ENCODE results near the gene SSUH2.
"Not testable (repeated sequence)": the region's sequence is repeated elsewhere in the genome, so short reads cannot be mapped to it uniquely, and the experiment has no call there.

The SSUH2 gene, protein sequence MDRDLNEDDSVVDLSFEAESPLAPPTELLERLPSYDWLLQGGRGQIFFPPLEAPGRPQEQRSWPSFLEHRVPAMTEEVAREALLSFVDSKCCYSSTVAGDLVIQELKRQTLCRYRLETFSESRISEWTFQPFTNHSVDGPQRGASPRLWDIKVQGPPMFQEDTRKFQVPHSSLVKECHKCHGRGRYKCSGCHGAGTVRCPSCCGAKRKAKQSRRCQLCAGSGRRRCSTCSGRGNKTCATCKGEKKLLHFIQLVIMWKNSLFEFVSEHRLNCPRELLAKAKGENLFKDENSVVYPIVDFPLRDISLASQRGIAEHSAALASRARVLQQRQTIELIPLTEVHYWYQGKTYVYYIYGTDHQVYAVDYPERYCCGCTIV

DNA sequence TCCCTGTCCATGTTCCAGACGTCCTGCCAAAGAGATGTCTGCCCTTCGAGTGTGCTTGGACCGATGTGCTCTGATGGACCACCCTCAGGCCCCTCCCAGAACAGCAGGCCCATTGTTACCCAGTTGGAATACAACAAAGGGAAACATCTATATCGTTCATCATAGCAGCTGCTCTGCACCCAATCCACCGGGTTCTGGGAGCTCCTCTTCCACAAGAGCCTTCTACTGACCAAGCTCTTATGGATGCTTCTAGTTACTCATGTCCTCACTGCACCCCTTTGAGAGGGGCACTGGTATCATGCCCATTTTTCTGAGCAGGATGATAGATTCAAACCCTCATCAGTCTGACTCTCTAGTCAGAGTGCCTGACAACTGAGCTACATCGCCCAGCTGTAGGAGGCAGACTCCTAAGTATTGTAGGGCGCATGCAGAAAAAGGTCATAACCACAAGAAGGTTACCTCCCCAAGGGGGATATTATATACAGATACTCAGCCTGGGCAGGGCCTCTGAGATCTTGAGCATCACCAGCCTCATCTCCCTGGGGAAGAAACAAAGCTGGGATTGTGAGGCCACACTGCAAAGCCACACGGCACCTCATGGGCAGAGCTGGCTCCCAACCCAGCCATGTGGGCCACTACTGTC lies at the start of gene SSUH2:
TSS of gene SSUH2 (minus strand) at position 51 of the 643 bp plus-strand sequence. CDS start at position 11, 40 bp downstream.
- Histone ChIP-seq H3K4me1 (ENCODE audit: control insufficient read depth, insufficient read depth, low read length) (no peaks in the 10 kb centered on the region), H3K27me3 (ENCODE audit: control insufficient read depth, insufficient read depth, low read length) (peaks cover 13% of the 10 kb centered on the region; the same call in 1 of the 2 replicates), H3K9me3 (ENCODE audit: control insufficient read depth, insufficient read depth, low read depth, low read length) (no peaks in the 10 kb centered on the region), H3K9ac (ENCODE audit: low read length) (no peak within 1 kb of the TSS), H3K4me3 (ENCODE audit: low read depth, low read length) (no peak within 1 kb of the TSS), H3K36me3 (ENCODE audit: control insufficient read depth, insufficient read depth, low read length) (no peaks in the 10 kb centered on the region), H3K27ac (ENCODE audit: low read depth, low read length) (no peak within 1 kb of the TSS)

DNA sequence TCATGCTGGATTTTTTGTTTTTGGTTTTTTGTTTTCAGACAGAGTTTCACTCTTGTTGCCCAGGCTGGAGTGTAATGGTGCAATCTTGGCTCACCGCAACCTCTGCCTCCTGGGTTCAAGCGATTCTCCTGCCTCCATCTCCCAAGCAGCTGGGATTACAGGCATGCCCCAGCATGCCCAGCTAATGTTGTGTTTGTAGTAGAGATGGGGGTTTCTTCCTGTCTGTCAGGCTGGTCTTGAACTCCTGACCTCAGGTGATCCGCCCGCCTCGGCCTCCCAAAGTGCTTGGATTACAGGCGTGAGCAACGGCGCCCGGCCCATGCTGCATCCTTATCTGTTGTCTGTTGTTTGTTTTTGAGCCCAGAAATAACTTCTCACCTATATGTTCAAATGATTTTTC lies 46.7 kb upstream of the SSUH2 start:
- H3K9ac ChIP-seq (ENCODE audit: low read length); H3K9me3 ChIP-seq (ENCODE audit: control insufficient read depth, insufficient read depth, low read depth, low read length); H3K27me3 ChIP-seq (ENCODE audit: control insufficient read depth, insufficient read depth, low read length); H3K36me3 ChIP-seq (ENCODE audit: control insufficient read depth, insufficient read depth, low read length); H3K4me3 ChIP-seq (ENCODE audit: low read depth, low read length); H3K27ac ChIP-seq (ENCODE audit: low read depth, low read length); H3K4me1 ChIP-seq (ENCODE audit: control insufficient read depth, insufficient read depth, low read length): not testable (repeated sequence)

- H3K27ac ChIP-seq (ENCODE audit: low read depth, low read length); H3K4me3 ChIP-seq (ENCODE audit: low read depth, low read length); H3K4me1 ChIP-seq (ENCODE audit: control insufficient read depth, insufficient read depth, low read length); H3K36me3 ChIP-seq (ENCODE audit: control insufficient read depth, insufficient read depth, low read length); H3K9ac ChIP-seq (ENCODE audit: low read length); H3K9me3 ChIP-seq (ENCODE audit: control insufficient read depth, insufficient read depth, low read depth, low read length): not testable (repeated sequence)
- peaks cover 15% of the 10 kb centered on the region for H3K27me3 ChIP-seq (ENCODE audit: control insufficient read depth, insufficient read depth, low read length)
Measured at GRCh38 chr3:8684992-8685391, 40.4 kb upstream of the SSUH2 start.

DNA sequence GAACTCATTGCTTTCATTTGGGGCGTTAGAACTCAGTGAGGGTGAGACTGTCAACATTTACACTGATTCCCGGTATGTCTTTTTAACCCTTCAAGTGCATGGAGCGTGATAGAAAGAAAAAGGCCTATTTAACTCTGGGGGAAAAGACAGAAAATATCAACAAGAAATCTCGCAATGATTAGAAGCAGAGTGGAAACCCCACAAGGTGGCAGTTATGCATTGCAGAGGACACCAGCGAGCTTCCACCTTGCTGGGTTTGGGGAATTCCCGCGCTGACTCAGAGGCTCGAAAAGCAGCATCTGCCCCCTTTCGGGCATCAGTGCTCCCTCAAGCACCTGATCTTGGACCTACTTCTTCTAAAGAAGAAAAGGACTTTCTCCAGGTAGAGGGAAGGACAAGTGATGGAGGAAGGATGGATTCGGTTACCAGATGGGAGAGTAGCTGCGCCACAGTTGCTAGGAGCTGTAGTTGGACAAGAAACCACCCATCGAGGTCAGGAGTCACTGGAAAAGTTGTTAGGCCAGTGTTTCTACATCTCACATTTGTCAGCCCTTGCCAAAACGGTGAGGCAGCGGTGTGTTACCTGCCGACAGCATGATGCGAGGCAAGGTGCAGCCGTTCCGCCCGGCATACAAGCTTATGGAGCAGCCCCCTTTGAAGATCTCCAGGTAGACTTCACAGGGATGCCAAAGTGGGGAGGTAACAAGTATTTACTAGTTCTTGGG lies 38.4 kb upstream of the SSUH2 start:
- peaks cover 33% of the 10 kb centered on the region for H3K27me3 ChIP-seq (ENCODE audit: control insufficient read depth, insufficient read depth, low read length)
- not testable (repeated sequence) for H3K4me1 ChIP-seq (ENCODE audit: control insufficient read depth, insufficient read depth, low read length); H3K4me3 ChIP-seq (ENCODE audit: low read depth, low read length); H3K27ac ChIP-seq (ENCODE audit: low read depth, low read length); H3K36me3 ChIP-seq (ENCODE audit: control insufficient read depth, insufficient read depth, low read length); H3K9me3 ChIP-seq (ENCODE audit: control insufficient read depth, insufficient read depth, low read depth, low read length); H3K9ac ChIP-seq (ENCODE audit: low read length)

- H3K4me1 ChIP-seq (ENCODE audit: control insufficient read depth, insufficient read depth, low read length); H3K4me3 ChIP-seq (ENCODE audit: low read depth, low read length); H3K36me3 ChIP-seq (ENCODE audit: control insufficient read depth, insufficient read depth, low read length); H3K9me3 ChIP-seq (ENCODE audit: control insufficient read depth, insufficient read depth, low read depth, low read length); H3K9ac ChIP-seq (ENCODE audit: low read length); H3K27ac ChIP-seq (ENCODE audit: low read depth, low read length): not testable (repeated sequence)
- peaks cover 37% of the 10 kb centered on the region for H3K27me3 ChIP-seq (ENCODE audit: control insufficient read depth, insufficient read depth, low read length)
Measured at GRCh38 chr3:8681881-8682538, 37.4 kb upstream of the SSUH2 start.

DNA sequence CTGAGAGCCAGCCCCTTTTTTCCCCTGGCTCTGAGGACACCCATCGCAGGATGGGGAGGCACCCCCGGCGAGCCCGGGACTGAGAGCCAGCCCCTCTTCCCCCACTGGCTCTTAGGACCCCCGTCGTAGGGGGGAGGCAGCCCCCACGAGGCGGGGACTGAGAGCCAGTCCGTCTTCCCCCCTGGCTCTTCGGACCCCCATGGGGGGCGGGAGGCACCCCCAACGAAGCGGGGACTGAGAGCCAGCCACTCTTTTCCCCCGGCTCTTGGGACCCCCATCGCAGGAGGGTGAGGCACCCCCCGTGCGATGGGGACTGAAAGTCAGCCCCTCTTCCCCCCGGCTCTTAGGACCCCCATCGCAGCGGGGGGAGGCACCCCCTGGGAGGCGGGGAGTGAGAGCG lies 36.8 kb upstream of the SSUH2 start:
- Histone ChIP-seq H3K27me3 (ENCODE audit: control insufficient read depth, insufficient read depth, low read length) (peaks cover 37% of the 10 kb centered on the region), H3K9ac (ENCODE audit: low read length) (no peak overlapping the region), H3K27ac (ENCODE audit: low read depth, low read length) (no peak overlapping the region)

GRCh38 chr3:8679817-8680553 lies 35.4 kb upstream of the SSUH2 start:
- Histone ChIP-seq H3K4me3 (ENCODE audit: low read depth, low read length) (peak overlapping the region; percentile 54), H3K27me3 (ENCODE audit: control insufficient read depth, insufficient read depth, low read length) (peaks cover 37% of the 10 kb centered on the region)
- not testable (repeated sequence) for H3K4me1 ChIP-seq (ENCODE audit: control insufficient read depth, insufficient read depth, low read length); H3K9ac ChIP-seq (ENCODE audit: low read length); H3K36me3 ChIP-seq (ENCODE audit: control insufficient read depth, insufficient read depth, low read length); H3K27ac ChIP-seq (ENCODE audit: low read depth, low read length); H3K9me3 ChIP-seq (ENCODE audit: control insufficient read depth, insufficient read depth, low read depth, low read length)

More for the DNA sequence above, 36.8 kb upstream of the SSUH2 start:
- Histone ChIP-seq H3K36me3 (ENCODE audit: control insufficient read depth, insufficient read depth, low read length) (no peaks in the 10 kb centered on the region), H3K4me1 (ENCODE audit: control insufficient read depth, insufficient read depth, low read length) (peaks cover 3% of the 10 kb centered on the region; the same call in 1 of the 2 replicates), H3K9me3 (ENCODE audit: control insufficient read depth, insufficient read depth, low read depth, low read length) (no peaks in the 10 kb centered on the region), H3K4me3 (ENCODE audit: low read depth, low read length) (no peak overlapping the region)

GRCh38 chr3:8678751-8679150 lies 34.2 kb upstream of the SSUH2 start:
- no peak overlapping the region for H3K27ac ChIP-seq (ENCODE audit: low read depth, low read length)
- peak overlapping the region; percentile 54; the same call in 1 of the 2 replicates for H3K4me3 ChIP-seq (ENCODE audit: low read depth, low read length)
- H3K9ac ChIP-seq (ENCODE audit: low read length) = no peak overlapping the region
- H3K9me3 ChIP-seq (ENCODE audit: control insufficient read depth, insufficient read depth, low read depth, low read length) = no peaks in the 10 kb centered on the region
- H3K27me3 ChIP-seq (ENCODE audit: control insufficient read depth, insufficient read depth, low read length) = peaks cover 37% of the 10 kb centered on the region
- peaks cover 3% of the 10 kb centered on the region; the same call in 1 of the 2 replicates for H3K4me1 ChIP-seq (ENCODE audit: control insufficient read depth, insufficient read depth, low read length)
- H3K36me3 ChIP-seq (ENCODE audit: control insufficient read depth, insufficient read depth, low read length) = no peaks in the 10 kb centered on the region

DNA sequence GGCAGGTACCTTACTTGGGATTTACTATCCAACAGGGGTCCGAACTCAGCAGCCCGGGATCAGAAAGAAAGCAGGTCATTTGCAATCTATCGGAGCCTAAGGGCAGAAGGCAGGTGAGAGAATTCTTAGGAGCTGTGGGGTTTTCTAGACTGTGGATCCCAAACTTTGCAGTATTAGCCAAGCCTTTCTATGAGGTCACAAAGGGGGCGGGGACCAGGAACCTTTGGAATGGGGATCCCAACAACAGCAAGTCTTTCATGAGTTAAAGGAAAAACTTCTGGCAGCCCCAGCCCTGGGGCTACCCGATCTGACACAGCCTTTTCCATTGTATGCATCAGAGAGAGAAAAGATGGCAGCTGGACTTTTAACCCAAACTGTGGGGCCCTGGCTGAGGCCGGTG lies 32.7 kb upstream of the SSUH2 start:
- not testable (repeated sequence) for H3K4me1 ChIP-seq (ENCODE audit: control insufficient read depth, insufficient read depth, low read length); H3K36me3 ChIP-seq (ENCODE audit: control insufficient read depth, insufficient read depth, low read length); H3K4me3 ChIP-seq (ENCODE audit: low read depth, low read length); H3K9ac ChIP-seq (ENCODE audit: low read length); H3K9me3 ChIP-seq (ENCODE audit: control insufficient read depth, insufficient read depth, low read depth, low read length); H3K27ac ChIP-seq (ENCODE audit: low read depth, low read length)
- peaks cover 34% of the 10 kb centered on the region for H3K27me3 ChIP-seq (ENCODE audit: control insufficient read depth, insufficient read depth, low read length)

DNA sequence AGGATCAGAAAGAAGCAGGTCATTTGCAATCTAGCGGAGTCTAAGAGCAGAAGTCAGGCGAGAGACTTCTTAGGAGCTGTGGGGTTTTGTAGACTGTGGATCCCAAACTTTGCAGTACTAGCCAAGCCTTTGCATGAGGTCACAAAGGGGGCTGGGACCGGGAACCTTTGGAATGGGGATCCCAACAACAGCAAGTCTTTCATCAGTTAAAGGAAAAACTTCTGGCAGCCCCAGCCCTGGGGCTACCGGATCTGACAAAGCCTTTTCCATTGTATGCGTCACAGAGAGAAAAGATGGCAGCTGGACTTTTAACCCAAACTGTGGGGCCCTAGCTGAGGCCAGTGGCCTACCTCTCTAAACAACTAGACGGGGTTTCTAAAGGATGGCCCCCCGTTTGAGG lies 31.0 kb upstream of the SSUH2 start:
- not testable (repeated sequence) for H3K9me3 ChIP-seq (ENCODE audit: control insufficient read depth, insufficient read depth, low read depth, low read length); H3K4me1 ChIP-seq (ENCODE audit: control insufficient read depth, insufficient read depth, low read length); H3K27ac ChIP-seq (ENCODE audit: low read depth, low read length); H3K36me3 ChIP-seq (ENCODE audit: control insufficient read depth, insufficient read depth, low read length); H3K9ac ChIP-seq (ENCODE audit: low read length); H3K4me3 ChIP-seq (ENCODE audit: low read depth, low read length)
- peaks cover 33% of the 10 kb centered on the region for H3K27me3 ChIP-seq (ENCODE audit: control insufficient read depth, insufficient read depth, low read length)

All from HUES6 (cell line).